Measurements from ENCODE around the gene RPRML. TPM values are rescaled to one million over a fixed set of nuclear protein-coding genes. Genes with fewer than 3 reads are reported as not detected.
"Not testable (repeated sequence)": the region's sequence is repeated elsewhere in the genome, so short reads cannot be mapped to it uniquely, and the experiment has no call there.

The RPRML gene
- polyA plus RNA-seq, 1 experiment, result not detected

DNA sequence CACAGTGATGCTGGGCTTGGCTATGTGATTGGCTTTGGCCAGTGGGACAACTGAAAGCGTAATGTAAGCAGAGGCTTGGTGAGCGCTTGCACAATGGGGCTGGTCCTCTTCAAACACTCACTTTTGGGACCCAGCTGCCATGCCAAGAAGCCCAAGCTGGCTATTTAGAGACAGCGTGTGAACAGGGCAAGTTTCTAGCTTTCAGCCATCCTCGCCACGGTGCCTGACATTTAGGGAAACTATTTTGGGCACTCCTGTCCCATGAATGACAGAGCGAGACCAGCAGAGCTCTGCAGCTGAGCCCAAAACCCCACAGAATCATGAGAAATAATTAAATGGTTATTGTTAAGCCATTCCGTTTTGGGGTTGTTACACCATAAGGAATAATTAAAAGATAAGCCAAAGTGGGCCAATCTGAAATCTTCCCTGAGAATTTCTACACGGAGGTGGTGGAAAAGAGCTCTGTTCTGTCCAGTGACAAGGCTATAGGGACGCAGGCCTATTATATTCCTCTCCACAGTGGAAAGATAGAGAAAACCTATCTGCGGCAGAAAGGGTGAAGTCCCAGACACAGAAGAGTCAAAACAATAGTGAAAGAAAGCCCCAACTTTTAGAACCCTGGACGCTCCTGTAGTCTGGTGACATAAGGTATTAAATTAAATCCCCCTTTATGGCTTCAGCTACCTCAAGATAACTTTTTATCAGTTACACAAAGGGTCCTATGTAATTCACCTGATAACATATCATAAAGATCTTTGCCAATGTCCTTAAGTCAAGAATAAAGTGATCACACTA is 10.8 kb upstream of the RPRML start:
- no peaks in the 10 kb centered on the region for H3K9me3 ChIP-seq (ENCODE audit: control insufficient read depth, insufficient read depth, low read length)
- ChIA-PET CTCF (no interaction called here), POLR2A (no interaction called here)
- no peak overlapping the region for H3K27ac ChIP-seq (ENCODE audit: low read depth, low read length)
- H3K4me3 ChIP-seq (ENCODE audit: low read depth, low read length), result no peak overlapping the region
- TF ChIP-seq CTCF (IDR thresholded peaks at IDR 0.05; ENCODE audit: low read depth, low read length), result no peak
- H3K27me3 ChIP-seq (ENCODE audit: control insufficient read depth, insufficient read depth, low read length), result peaks cover 23% of the 10 kb centered on the region
- no peak for DNase-seq (ENCODE audit: low read depth, low spot score)

GRCh38 chr17:46987927-46988326 is 8.9 kb upstream of the RPRML start:
- H3K9me3 ChIP-seq (ENCODE audit: control insufficient read depth, insufficient read depth, low read length); DNase-seq (ENCODE audit: low read depth, low spot score); POLR2A ChIA-PET; H3K4me3 ChIP-seq (ENCODE audit: low read depth, low read length); CTCF ChIA-PET; H3K27ac ChIP-seq (ENCODE audit: low read depth, low read length): not testable (repeated sequence)
- H3K27me3 ChIP-seq (ENCODE audit: control insufficient read depth, insufficient read depth, low read length), result peaks cover 30% of the 10 kb centered on the region

GRCh38 chr17:46986366-46986765 is 7.3 kb upstream of the RPRML start:
- ChIA-PET POLR2A (no interaction called here), CTCF (no interaction called here)
- peaks cover 40% of the 10 kb centered on the region for H3K27me3 ChIP-seq (ENCODE audit: control insufficient read depth, insufficient read depth, low read length)
- no peak for DNase-seq (ENCODE audit: low read depth, low spot score)
- H3K27ac ChIP-seq (ENCODE audit: low read depth, low read length), result no peak overlapping the region
- H3K4me3 ChIP-seq (ENCODE audit: low read depth, low read length), result no peak overlapping the region
- TF ChIP-seq CTCF (IDR thresholded peaks at IDR 0.05; ENCODE audit: low read depth, low read length), result no peak
- H3K9me3 ChIP-seq (ENCODE audit: control insufficient read depth, insufficient read depth, low read length), result peaks cover 2% of the 10 kb centered on the region; the same call in 1 of the 2 replicates

- no peak overlapping the region for H3K4me3 ChIP-seq (ENCODE audit: low read depth, low read length)
- CTCF ChIA-PET, result no interaction called here
- no peak for DNase-seq (ENCODE audit: low read depth, low spot score)
- POLR2A ChIA-PET, result no interaction called here
- H3K27me3 ChIP-seq (ENCODE audit: control insufficient read depth, insufficient read depth, low read length), result peaks cover 43% of the 10 kb centered on the region
- H3K27ac ChIP-seq (ENCODE audit: low read depth, low read length), result no peak overlapping the region
- H3K9me3 ChIP-seq (ENCODE audit: control insufficient read depth, insufficient read depth, low read length), result peaks cover 2% of the 10 kb centered on the region; the same call in 1 of the 2 replicates
- no peak for TF ChIP-seq CTCF (IDR thresholded peaks at IDR 0.05; ENCODE audit: low read depth, low read length)
Observed at GRCh38 chr17:46984892-46985291, 5.8 kb upstream of the RPRML start.

- ChIA-PET POLR2A (no interaction called here), CTCF (interaction anchor here (0.5 kb wide), 1 partner anchor 925 kb away, joined by 4 read pairs; no protein-coding TSS in a partner anchor)
- no peak for DNase-seq (ENCODE audit: low read depth, low spot score)
- H3K27me3 ChIP-seq (ENCODE audit: control insufficient read depth, insufficient read depth, low read length), result peaks cover 42% of the 10 kb centered on the region
- no peak for TF ChIP-seq CTCF (IDR thresholded peaks at IDR 0.05; ENCODE audit: low read depth, low read length)
- no peak overlapping the region for H3K27ac ChIP-seq (ENCODE audit: low read depth, low read length)
- peaks cover 2% of the 10 kb centered on the region for H3K9me3 ChIP-seq (ENCODE audit: control insufficient read depth, insufficient read depth, low read length)
- H3K4me3 ChIP-seq (ENCODE audit: low read depth, low read length), result no peak overlapping the region
Observed at GRCh38 chr17:46984341-46984740, 5.3 kb upstream of the RPRML start.

Data from AG04450 (cell line).